Endothelial cell of umbilical vein (primary cell): ENCODE data around the gene HVCN1. TPM values are rescaled to one million over a fixed set of nuclear protein-coding genes. Genes with fewer than 3 reads are reported as not detected.

ENCODE experiments used
- BruUV-seq: library from RNA; stranded (reverse); fragments of 400-500 nt; replicated peaks from 2 replicates; lab custom pipeline; 2021; lab: Mats Ljungman, UMichigan
- CTCF ChIA-PET: fragments of 300-600, 350-600 bp; sonication (Branson Sonifier 250); formaldehyde crosslinking; loops from one replicate; lab custom pipeline; 2021; ENCODE audit warnings: antibody characterized with exemption, inconsistent platforms; lab: Charles Lee
- POLR2A ChIA-PET: fragments of 300-600, 350-600 bp; sonication (Branson Sonifier 250); formaldehyde crosslinking; loops from one replicate; lab custom pipeline; 2021; ENCODE audit warnings: antibody characterized with exemption, inconsistent platforms; lab: Charles Lee
- DNase-seq: peaks from one replicate; pipeline ENCODE4 v3.0.0-alpha.2; 2011; ENCODE audit warnings: low read depth, low spot score
- FAIRE-seq: peaks from 2 replicates; lab custom pipeline; 2011; peaks lifted over from hg19 to GRCh38; lab: Jason Lieb, UNC
- H2AFZ ChIP-seq: 2 replicates; pipeline ENCODE4 v1.6.0; 2012; ENCODE audit warnings: low read depth, low read length, control low read depth, inconsistent platforms
- H3K27ac ChIP-seq: 2 replicates; pipeline ENCODE4 v1.5.1; 2011; ENCODE audit warnings: low read depth, mild to moderate bottlenecking, control low read depth, low read length, moderate library complexity; ENCODE audit not compliant: insufficient read depth
- H3K27me3 ChIP-seq, 2 experiments: 2 replicates each; pipeline versions ENCODE4 v1.6.0 to v1.6.1; 2011; ENCODE audit warnings: low read length in 2 of 2, mixed read lengths in 1 of 2; ENCODE audit not compliant: control insufficient read depth in 2 of 2, insufficient read depth in 2 of 2
- H3K36me3 ChIP-seq, 2 experiments: 2 replicates in 1 of 2; 3 replicates in 1 of 2; pipeline ENCODE4 v1.5.1; 2011; ENCODE audit warnings: low read length in 2 of 2, mild to moderate bottlenecking in 1 of 2, moderate library complexity in 1 of 2; ENCODE audit not compliant: control insufficient read depth in 2 of 2, insufficient read depth in 2 of 2; ENCODE audit errors: extremely low read depth in 1 of 2
- H3K4me1 ChIP-seq: 3 replicates; pipeline ENCODE4 v1.5.1; 2011; ENCODE audit warnings: mild to moderate bottlenecking, low read length; ENCODE audit not compliant: control insufficient read depth, insufficient read depth; ENCODE audit errors: extremely low read depth
- H3K4me2 ChIP-seq: 2 replicates; pipeline ENCODE4 v1.6.1; 2011; ENCODE audit warnings: low read length, control low read depth, mixed read lengths; ENCODE audit not compliant: insufficient read depth
- H3K4me3 ChIP-seq, 3 experiments: fragments of 200-600 bp in 1 of 3; sonication (generic), shearing (Covaris generic) in 1 of 3; replicated peaks in 1 of 3; 2 replicates each; pipeline ENCODE4 v1.5.1; 2011 to 2016; ENCODE audit warnings: control low read depth in 3 of 3, low read length in 3 of 3, mild to moderate bottlenecking in 2 of 3, inconsistent platforms in 1 of 3, low read depth in 1 of 3, moderate library complexity in 1 of 3; ENCODE audit not compliant: insufficient read depth in 1 of 3
- H3K79me2 ChIP-seq: 2 replicates; pipeline ENCODE4 v1.6.0; 2012; ENCODE audit warnings: low read length, inconsistent platforms; ENCODE audit not compliant: control insufficient read depth, insufficient read depth
- H3K9ac ChIP-seq: replicated peaks from 2 replicates; pipeline ENCODE3; 2011; ENCODE audit warnings: low read length, control low read depth; ENCODE audit not compliant: insufficient read depth; ENCODE audit errors: extremely low read depth
- H3K9me1 ChIP-seq: replicated peaks from 3 replicates; pipeline ENCODE4 v1.6.0; 2011; ENCODE audit warnings: mild to moderate bottlenecking, low read length; ENCODE audit not compliant: control insufficient read depth, insufficient read depth; ENCODE audit errors: extremely low read depth
- H3K9me3 ChIP-seq: replicated peaks from 2 replicates; pipeline ENCODE4 v1.5.1; 2012; ENCODE audit warnings: low read length, inconsistent platforms; ENCODE audit not compliant: control insufficient read depth, insufficient read depth
- H4K20me1 ChIP-seq: replicated peaks from 2 replicates; pipeline ENCODE3; 2011; ENCODE audit warnings: mild to moderate bottlenecking, low read length; ENCODE audit not compliant: control insufficient read depth, insufficient read depth; ENCODE audit errors: extremely low read depth
- FOS ChIP-seq: IDR thresholded peaks from 2 replicates; pipeline ENCODE4 v1.6.1; 2011; ENCODE audit warnings: mild to moderate bottlenecking, low read length, moderate library complexity, borderline replicate concordance; ENCODE audit not compliant: insufficient read depth
- GATA2 ChIP-seq: IDR thresholded peaks from 2 replicates; pipeline ENCODE4 v1.7.0; 2011; ENCODE audit warnings: low read depth, mild to moderate bottlenecking, moderate library complexity, mixed read lengths, low read length; ENCODE audit not compliant: insufficient read length, insufficient read depth
- JUN ChIP-seq: IDR thresholded peaks from 2 replicates; pipeline ENCODE4 v1.6.1; 2011; ENCODE audit warnings: borderline replicate concordance, low read depth; ENCODE audit not compliant: insufficient read length, insufficient read depth
- MAX ChIP-seq: IDR thresholded peaks from 2 replicates; pipeline ENCODE4 v1.6.1; 2011; ENCODE audit not compliant: insufficient read depth, insufficient read length
- MYC ChIP-seq: IDR thresholded peaks from one replicate; pipeline ENCODE4 v1.6.1; 2011; ENCODE audit warnings: mild to moderate bottlenecking, low read depth, low read length
- POLR2A ChIP-seq: IDR thresholded peaks from 2 replicates; pipeline ENCODE4 v1.6.1; 2012; ENCODE audit warnings: low read depth, mild to moderate bottlenecking, control low read depth, low read length
- POLR2AphosphoS5 ChIP-seq: IDR thresholded peaks from 2 replicates; pipeline ENCODE4 v1.6.1; 2012; ENCODE audit warnings: low read depth, mild to moderate bottlenecking, control low read depth, low read length, moderate library complexity; ENCODE audit not compliant: insufficient read depth
- dilution Hi-C: fragments of 300-500 bp; cut with MboI; formaldehyde crosslinking; loops from one replicate; pipeline ENCODE4 v1.15.0; 2019; ENCODE audit warnings: low sequenced_read_pairs; ENCODE audit not compliant: extremely low pct_ligation_motif_present
- intact Hi-C: fragments of 100-400 bp; cut with micrococcal nuclease; formaldehyde crosslinking; loops from one replicate; pipeline ENCODE4 v1.10.0; 2022
- polyA plus RNA-seq, 4 experiments: library from polyadenylated mRNA; depleted of rRNA in 3 of 4; stranded (reverse) in 3 of 4; unstranded in 1 of 4; fragments of >200 nt; gene quantifications; 2 replicates each; pipeline versions ENCODE4 v1.2.1 to v1.2.3, GENCODE V29; 2011 to 2012; ENCODE audit warnings: missing spikeins in 1 of 4
- total RNA-seq: library from RNA; stranded (reverse); gene quantifications from 2 replicates; pipeline ENCODE4 v1.2.3, GENCODE V29; 2021
- TF ChIP-seq, protein P1 (sequence below), 2 donors: IDR thresholded peaks; 1 replicate in 1 of 2; 2 replicates in 1 of 2; pipeline ENCODE4 v1.5.1; 2011; ENCODE audit warnings: low read length in 2 of 2, mild to moderate bottlenecking in 2 of 2, moderate library complexity in 2 of 2, control low read depth in 1 of 2, inconsistent platforms in 1 of 2, low read depth in 1 of 2; ENCODE audit not compliant: insufficient read depth in 1 of 2; ENCODE audit errors: extremely low read depth in 1 of 2

HVCN1 gene
- total and polyA plus RNA-seq, 2 donors (not counting 3 experiments of a cell fraction or from before 2014, with no cell fraction given) = 3.7 to 8.4 TPM

- CTCF ChIA-PET = no interaction called here
- Histone ChIP-seq H3K79me2 (no peaks in the 10 kb centered on the region), H3K4me3 (no peak overlapping the region), H3K4me1 (peaks cover 10% of the 10 kb centered on the region), H3K27me3 (peaks cover 0 to 3% of the 10 kb centered on the region in 2 experiments), H3K9ac (no peak overlapping the region), H3K9me3 (no peaks in the 10 kb centered on the region), H3K36me3 (no peaks in the 10 kb centered on the region), H3K4me2 (no peak overlapping the region), H2AFZ (no peak overlapping the region), H4K20me1 (no peaks in the 10 kb centered on the region), H3K27ac (no peak overlapping the region), H3K9me1 (no peaks in the 10 kb centered on the region)
- no peak for DNase-seq
- TF ChIP-seq POLR2A = no peak
- no peak for TF ChIP-seq MYC
- TF ChIP-seq, protein P1, sequence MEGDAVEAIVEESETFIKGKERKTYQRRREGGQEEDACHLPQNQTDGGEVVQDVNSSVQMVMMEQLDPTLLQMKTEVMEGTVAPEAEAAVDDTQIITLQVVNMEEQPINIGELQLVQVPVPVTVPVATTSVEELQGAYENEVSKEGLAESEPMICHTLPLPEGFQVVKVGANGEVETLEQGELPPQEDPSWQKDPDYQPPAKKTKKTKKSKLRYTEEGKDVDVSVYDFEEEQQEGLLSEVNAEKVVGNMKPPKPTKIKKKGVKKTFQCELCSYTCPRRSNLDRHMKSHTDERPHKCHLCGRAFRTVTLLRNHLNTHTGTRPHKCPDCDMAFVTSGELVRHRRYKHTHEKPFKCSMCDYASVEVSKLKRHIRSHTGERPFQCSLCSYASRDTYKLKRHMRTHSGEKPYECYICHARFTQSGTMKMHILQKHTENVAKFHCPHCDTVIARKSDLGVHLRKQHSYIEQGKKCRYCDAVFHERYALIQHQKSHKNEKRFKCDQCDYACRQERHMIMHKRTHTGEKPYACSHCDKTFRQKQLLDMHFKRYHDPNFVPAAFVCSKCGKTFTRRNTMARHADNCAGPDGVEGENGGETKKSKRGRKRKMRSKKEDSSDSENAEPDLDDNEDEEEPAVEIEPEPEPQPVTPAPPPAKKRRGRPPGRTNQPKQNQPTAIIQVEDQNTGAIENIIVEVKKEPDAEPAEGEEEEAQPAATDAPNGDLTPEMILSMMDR (IDR thresholded peaks at IDR 0.05; ENCODE audit: extremely low read depth in 1 of 2, insufficient read depth in 1 of 2, low read depth in 1 of 2, low read length in 2 of 2) = no peak
- TF ChIP-seq FOS = no peak
- TF ChIP-seq JUN = no peak
- TF ChIP-seq GATA2 = no peak
- TF ChIP-seq POLR2AphosphoS5 = no peak
- TF ChIP-seq MAX = no peak
- POLR2A ChIA-PET = no interaction called here
- intact Hi-C loops = no loop called here
- no TSS peak for BruUV-seq
- dilution Hi-C loops = no loop called here
- no peak for FAIRE-seq
Observed at GRCh38 chr12:110686294-110686903, 2.5 kb downstream of the HVCN1 start.
